Osteocyte (in vitro differentiated cells): ENCODE data around the gene EPHA6. TPM values are rescaled to one million over a fixed set of nuclear protein-coding genes. Genes with fewer than 3 reads are reported as not detected.

Experiments
- DNase-seq: peaks from one replicate; pipeline ENCODE4 v3.0.0; 2021; ENCODE audit warnings: mixed read lengths; ENCODE audit not compliant: unreplicated experiment; ENCODE audit errors: extremely low spot score
- H3K27ac Mint-ChIP-seq: one replicate; pipeline ENCODE4 v1.8.0; 2021; ENCODE audit warnings: mild to moderate bottlenecking, mixed read lengths; ENCODE audit not compliant: unreplicated experiment
- H3K27me3 Mint-ChIP-seq: one replicate; pipeline ENCODE4 v1.8.0; 2021; ENCODE audit warnings: mixed read lengths; ENCODE audit not compliant: unreplicated experiment
- H3K36me3 Mint-ChIP-seq: one replicate; pipeline ENCODE4 v1.8.0; 2021; ENCODE audit warnings: mixed read lengths; ENCODE audit not compliant: unreplicated experiment
- H3K4me1 Mint-ChIP-seq: one replicate; pipeline ENCODE4 v1.8.0; 2021; ENCODE audit warnings: mixed read lengths; ENCODE audit not compliant: unreplicated experiment
- H3K4me3 Mint-ChIP-seq: one replicate; pipeline ENCODE4 v1.8.0; 2021; ENCODE audit warnings: mild to moderate bottlenecking, moderate library complexity, mixed read lengths; ENCODE audit not compliant: unreplicated experiment
- H3K9me3 Mint-ChIP-seq: one replicate; pipeline ENCODE4 v1.8.0; 2021; ENCODE audit warnings: mixed read lengths; ENCODE audit not compliant: unreplicated experiment
- total RNA-seq: library from RNA; stranded (reverse); gene quantifications from 2 replicates; pipeline ENCODE4 v1.2.1, GENCODE V29; 2021
- TF ChIP-seq, protein P1 (sequence below): fragments of 200-600 bp; sonication (generic); IDR thresholded peaks from 2 replicates; pipeline ENCODE4 v1.5.0; 2021; ENCODE audit warnings: antibody characterized with exemption, mild to moderate bottlenecking, moderate library complexity

EPHA6 gene
- total RNA-seq, 1 donor from 2014 or later: 0.51 TPM

DNA sequence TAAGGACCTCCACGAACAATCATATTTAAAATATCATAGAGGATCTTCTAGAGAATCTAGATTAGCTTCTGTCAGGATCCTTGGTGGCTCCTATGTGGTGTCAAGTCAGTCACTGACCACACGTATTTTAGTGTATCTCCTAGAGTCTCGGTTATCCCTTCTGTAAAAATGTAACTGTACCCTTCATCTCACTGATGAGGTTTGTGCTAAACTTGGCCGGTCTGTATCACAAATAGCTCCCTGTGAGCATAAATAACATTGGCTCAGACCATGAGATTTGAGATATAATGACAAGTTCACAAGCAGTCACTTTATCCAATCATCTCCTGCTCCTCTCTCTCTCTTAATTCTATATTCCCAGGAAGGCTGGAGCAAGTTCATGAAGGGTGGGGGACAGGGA, 856.6 kb downstream of the EPHA6 start:
- H3K9me3 Mint-ChIP-seq: no peaks in the 10 kb centered on the region
- H3K36me3 Mint-ChIP-seq: no peaks in the 10 kb centered on the region
- H3K4me3 Mint-ChIP-seq: no peak overlapping the region
- peaks cover 4% of the 10 kb centered on the region for H3K27me3 Mint-ChIP-seq
- TF ChIP-seq, protein P1, sequence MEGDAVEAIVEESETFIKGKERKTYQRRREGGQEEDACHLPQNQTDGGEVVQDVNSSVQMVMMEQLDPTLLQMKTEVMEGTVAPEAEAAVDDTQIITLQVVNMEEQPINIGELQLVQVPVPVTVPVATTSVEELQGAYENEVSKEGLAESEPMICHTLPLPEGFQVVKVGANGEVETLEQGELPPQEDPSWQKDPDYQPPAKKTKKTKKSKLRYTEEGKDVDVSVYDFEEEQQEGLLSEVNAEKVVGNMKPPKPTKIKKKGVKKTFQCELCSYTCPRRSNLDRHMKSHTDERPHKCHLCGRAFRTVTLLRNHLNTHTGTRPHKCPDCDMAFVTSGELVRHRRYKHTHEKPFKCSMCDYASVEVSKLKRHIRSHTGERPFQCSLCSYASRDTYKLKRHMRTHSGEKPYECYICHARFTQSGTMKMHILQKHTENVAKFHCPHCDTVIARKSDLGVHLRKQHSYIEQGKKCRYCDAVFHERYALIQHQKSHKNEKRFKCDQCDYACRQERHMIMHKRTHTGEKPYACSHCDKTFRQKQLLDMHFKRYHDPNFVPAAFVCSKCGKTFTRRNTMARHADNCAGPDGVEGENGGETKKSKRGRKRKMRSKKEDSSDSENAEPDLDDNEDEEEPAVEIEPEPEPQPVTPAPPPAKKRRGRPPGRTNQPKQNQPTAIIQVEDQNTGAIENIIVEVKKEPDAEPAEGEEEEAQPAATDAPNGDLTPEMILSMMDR: no peak
- DNase-seq: no peak
- no peaks in the 10 kb centered on the region for H3K4me1 Mint-ChIP-seq
- no peak overlapping the region for H3K27ac Mint-ChIP-seq

DNA sequence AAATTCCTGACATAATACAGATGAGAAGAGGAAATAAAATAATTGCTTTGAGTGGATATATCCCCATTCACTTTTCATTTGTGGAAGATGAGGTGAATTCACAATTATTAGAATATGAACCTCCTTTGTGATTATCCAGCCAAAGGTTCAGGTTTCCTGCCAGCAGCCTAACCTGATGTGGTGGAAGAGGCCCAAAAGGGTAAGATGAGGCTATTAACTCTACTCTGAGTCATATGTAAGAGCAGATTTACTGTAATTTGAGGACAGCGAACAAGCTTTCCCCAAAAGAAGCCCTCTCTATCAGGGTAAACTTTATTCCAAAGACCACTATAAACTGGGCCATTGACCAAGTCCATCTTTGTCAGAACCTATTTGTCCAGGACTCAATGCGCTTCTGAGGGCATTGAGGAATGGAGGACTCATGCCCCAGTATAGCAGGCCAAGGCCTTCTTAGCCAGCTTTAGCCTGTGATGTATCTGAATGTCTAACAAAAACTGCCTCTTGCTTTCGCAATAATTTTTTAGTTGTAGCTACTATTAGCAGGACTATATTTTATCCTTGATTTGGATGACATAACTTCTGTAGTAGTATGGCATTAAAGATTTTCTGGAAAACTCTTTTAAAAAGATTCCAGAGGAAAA, 859.1 kb downstream of the EPHA6 start:
- Mint-ChIP-seq H3K27me3 (peaks cover 9% of the 10 kb centered on the region), H3K9me3 (no peaks in the 10 kb centered on the region), H3K4me3 (no peak overlapping the region), H3K36me3 (no peaks in the 10 kb centered on the region), H3K27ac (no peak overlapping the region), H3K4me1 (no peaks in the 10 kb centered on the region)
- TF ChIP-seq, protein P1: no peak
- no peak for DNase-seq

DNA sequence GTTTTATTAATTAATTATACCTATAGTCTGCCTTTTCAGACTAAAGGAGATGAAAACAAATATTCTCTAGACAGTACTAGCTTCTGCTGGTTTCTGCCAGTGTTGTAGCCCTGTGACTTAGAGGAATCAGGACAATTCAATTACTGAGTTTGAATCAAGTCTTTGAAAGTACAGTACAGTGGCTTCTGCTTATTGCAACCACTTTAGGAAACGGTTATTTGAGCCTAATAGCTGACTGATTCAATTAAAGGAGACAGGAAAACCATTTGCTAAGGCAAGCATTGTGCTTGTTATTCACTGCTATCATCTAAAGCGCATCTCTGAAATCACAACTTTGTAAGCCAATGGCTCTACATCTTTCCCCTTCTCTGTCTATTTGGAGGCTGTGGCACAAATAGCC, 860.1 kb downstream of the EPHA6 start:
- H3K4me1 Mint-ChIP-seq: no peaks in the 10 kb centered on the region
- no peaks in the 10 kb centered on the region for H3K36me3 Mint-ChIP-seq
- H3K4me3 Mint-ChIP-seq: no peak overlapping the region

DNA sequence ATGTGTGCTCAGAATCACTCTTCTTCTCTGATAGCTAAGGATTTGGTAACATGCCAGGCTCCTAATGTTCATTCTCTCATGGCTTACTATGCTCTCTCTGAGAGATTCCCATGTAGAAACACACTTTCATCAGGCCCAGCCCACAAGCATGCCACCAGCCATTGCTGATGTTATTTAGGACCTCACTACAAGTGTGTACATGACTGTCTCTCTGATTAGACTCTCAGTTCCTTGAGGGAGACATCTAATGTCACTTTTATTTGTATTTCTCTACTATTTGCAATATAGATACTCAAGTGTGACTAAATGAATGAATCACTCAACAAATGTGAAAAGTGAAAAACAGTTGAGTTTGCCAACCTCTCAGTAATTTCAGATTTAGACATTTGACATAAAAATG, 865.8 kb downstream of the EPHA6 start:
- no peaks in the 10 kb centered on the region for H3K36me3 Mint-ChIP-seq
- H3K27me3 Mint-ChIP-seq: peaks cover 14% of the 10 kb centered on the region
- H3K27ac Mint-ChIP-seq: no peak overlapping the region

More for the DNA sequence above, 860.1 kb downstream of the EPHA6 start:
- no peak for DNase-seq
- no peak overlapping the region for H3K27ac Mint-ChIP-seq
- TF ChIP-seq, protein P1: no peak
- peaks cover 14% of the 10 kb centered on the region for H3K27me3 Mint-ChIP-seq
- no peaks in the 10 kb centered on the region for H3K9me3 Mint-ChIP-seq

DNA sequence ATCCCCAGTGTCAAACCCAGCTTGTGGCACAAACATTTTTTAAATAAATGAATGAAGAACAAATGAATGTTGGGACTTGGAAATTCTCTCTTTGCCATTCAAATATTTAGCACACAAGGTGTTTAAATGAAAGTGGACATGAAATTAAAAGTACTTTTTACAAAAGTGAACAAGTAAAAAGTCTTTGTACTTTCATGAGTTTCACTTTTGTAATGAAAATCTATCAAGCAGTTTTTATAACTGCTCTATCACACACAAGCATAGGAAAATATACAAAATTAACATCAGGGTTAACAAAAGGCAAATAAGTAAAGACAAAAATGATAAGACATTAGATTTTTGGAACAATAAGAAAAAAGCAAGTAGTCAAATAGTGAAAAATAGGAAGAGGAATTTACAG, 866.3 kb downstream of the EPHA6 start:
- H3K9me3 Mint-ChIP-seq: no peaks in the 10 kb centered on the region
- DNase-seq: no peak
- H3K4me3 Mint-ChIP-seq: no peak overlapping the region
- TF ChIP-seq, protein P1: no peak
- H3K27ac Mint-ChIP-seq: no peak overlapping the region
- H3K4me1 Mint-ChIP-seq: no peaks in the 10 kb centered on the region
- peaks cover 16% of the 10 kb centered on the region for H3K27me3 Mint-ChIP-seq
- no peaks in the 10 kb centered on the region for H3K36me3 Mint-ChIP-seq

More for the DNA sequence above, 865.8 kb downstream of the EPHA6 start:
- Mint-ChIP-seq H3K4me3 (no peak overlapping the region), H3K4me1 (no peaks in the 10 kb centered on the region), H3K9me3 (no peaks in the 10 kb centered on the region)
- TF ChIP-seq, protein P1: no peak
- no peak for DNase-seq
